Tibial nerve (tissue), 4 donors: ENCODE results near the gene CTBP1.

Experiments
- CTCF ChIP-seq, 5 experiments: fragments of 200-600 bp in 3 of 5; fragments of 450-650 bp in 2 of 5; sonication (generic) in 3 of 5; IDR thresholded peaks; one replicate each; pipeline ENCODE4 v1.5.1; 2016 to 2019; ENCODE audit warnings: antibody characterized with exemption in 5 of 5, mild to moderate bottlenecking in 3 of 5, moderate library complexity in 2 of 5
- EP300 ChIP-seq, 2 donors: sonication (generic); formaldehyde crosslinking; IDR thresholded peaks; one replicate each; pipeline ENCODE4 v1.6.1; 2017; ENCODE audit warnings: antibody characterized with exemption in 2 of 2, mild to moderate bottlenecking in 1 of 2
- POLR2A ChIP-seq, 2 donors: fragments of 450-650 bp; IDR thresholded peaks; one replicate each; pipeline ENCODE4 v1.6.1; 2017; ENCODE audit warnings: antibody characterized with exemption in 2 of 2, mild to moderate bottlenecking in 2 of 2, moderate library complexity in 2 of 2

GRCh38 chr4:1266881-1267763, 18.2 kb upstream of the CTBP1 start:
- TF ChIP-seq CTCF (IDR thresholded peaks at IDR 0.05) (no peak), POLR2A (IDR thresholded peaks at IDR 0.05) (no peak), EP300 (IDR thresholded peaks at IDR 0.05) (no peak)
